Activated T-helper 2 cell treated with anti-CD3 and anti-CD28 coated beads, Interferon-gamma antibody, Interleukin-2, Interleukin-4, amounts not matched to agents 10 μg/mL and 5 μg/mL and 100 μg/mL, durations not matched to agents 14 hours and 24 hours and 36 hours (primary cell): Measurements from ENCODE around the gene RALGPS2. TPM values are rescaled to one million over a fixed set of nuclear protein-coding genes. Genes with fewer than 3 reads are reported as not detected.

Source experiments
- DNase-seq: peaks from one replicate; pipeline ENCODE4 v3.0.0; 2021; ENCODE audit warnings: low spot score
- H3K27ac Mint-ChIP-seq: one replicate; pipeline ENCODE4 v1.8.0; 2021; ENCODE audit warnings: mixed read lengths
- H3K27me3 Mint-ChIP-seq: one replicate; pipeline ENCODE4 v1.8.0; 2021; ENCODE audit warnings: low read depth, mixed read lengths
- H3K36me3 Mint-ChIP-seq: one replicate; pipeline ENCODE4 v1.8.0; 2021; ENCODE audit warnings: low read depth, mixed read lengths
- H3K4me1 Mint-ChIP-seq: one replicate; pipeline ENCODE4 v1.8.0; 2021; ENCODE audit warnings: low read depth, mixed read lengths
- H3K4me3 Mint-ChIP-seq: one replicate; pipeline ENCODE4 v1.8.0; 2021; ENCODE audit warnings: low read depth, mild to moderate bottlenecking, moderate library complexity, mixed read lengths
- H3K9me3 Mint-ChIP-seq: one replicate; pipeline ENCODE4 v1.8.0; 2021; ENCODE audit warnings: mixed read lengths
- intact Hi-C: fragments of 100-400 bp; cut with micrococcal nuclease; formaldehyde crosslinking; loops from one replicate; pipeline ENCODE4 v1.15.1; 2023
- total RNA-seq: library from RNA; stranded (reverse); gene quantifications from 2 replicates; pipeline ENCODE4 v1.2.3, GENCODE V29; 2022

RALGPS2 gene, protein sequence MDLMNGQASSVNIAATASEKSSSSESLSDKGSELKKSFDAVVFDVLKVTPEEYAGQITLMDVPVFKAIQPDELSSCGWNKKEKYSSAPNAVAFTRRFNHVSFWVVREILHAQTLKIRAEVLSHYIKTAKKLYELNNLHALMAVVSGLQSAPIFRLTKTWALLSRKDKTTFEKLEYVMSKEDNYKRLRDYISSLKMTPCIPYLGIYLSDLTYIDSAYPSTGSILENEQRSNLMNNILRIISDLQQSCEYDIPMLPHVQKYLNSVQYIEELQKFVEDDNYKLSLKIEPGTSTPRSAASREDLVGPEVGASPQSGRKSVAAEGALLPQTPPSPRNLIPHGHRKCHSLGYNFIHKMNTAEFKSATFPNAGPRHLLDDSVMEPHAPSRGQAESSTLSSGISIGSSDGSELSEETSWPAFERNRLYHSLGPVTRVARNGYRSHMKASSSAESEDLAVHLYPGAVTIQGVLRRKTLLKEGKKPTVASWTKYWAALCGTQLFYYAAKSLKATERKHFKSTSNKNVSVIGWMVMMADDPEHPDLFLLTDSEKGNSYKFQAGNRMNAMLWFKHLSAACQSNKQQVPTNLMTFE
- 1.9 and 2.2 TPM in 2 replicates for total RNA-seq

DNA sequence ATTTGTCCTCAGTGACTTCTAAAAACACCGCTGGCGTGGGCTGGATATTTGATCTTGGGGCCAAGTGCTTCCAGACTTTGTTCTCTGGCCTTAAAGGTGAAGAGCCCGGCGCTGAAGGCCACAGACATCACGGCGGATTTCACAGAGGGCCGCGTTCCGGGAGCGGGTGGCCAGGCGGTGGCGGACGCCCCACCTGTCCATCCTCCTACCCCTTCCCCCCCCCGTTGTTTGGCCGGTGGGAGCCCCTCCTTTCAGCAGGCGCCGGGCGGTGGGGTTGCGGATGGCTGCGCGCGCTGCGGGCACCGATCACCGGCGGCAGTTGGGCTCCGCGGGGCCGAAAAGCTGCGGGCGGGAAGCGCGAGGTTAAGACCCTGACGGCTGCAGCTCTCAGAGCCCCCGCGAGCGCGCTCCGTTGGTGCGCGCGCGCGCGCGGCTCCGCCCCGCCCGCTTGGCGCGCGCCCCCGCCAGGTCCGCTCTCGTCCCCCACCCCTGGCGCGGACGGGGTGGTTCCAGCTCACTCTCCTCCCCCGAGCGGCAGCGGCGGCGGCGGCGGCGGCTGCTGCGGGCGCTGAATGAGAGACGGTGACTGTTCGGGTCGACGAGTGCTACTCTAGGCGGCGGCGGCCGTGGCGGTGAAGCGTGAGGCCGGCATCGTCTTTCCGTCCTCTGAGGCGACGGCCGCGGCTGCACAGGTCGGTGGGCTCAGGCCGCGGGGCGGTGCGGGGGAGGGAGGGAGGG lies at the start of gene RALGPS2:
RALGPS2 (plus strand) TSS at position 517 of the 738 bp plus-strand sequence. CDS start 51,521 bp downstream, outside the sequence.
- peak within 1 kb of the TSS; percentile 80 for H3K4me3 Mint-ChIP-seq
- peak; percentile 58 for DNase-seq
- intact Hi-C loops: no loop called here
- H3K4me1 Mint-ChIP-seq: peaks cover 12% of the 10 kb centered on the region
- H3K27ac Mint-ChIP-seq: peak within 1 kb of the TSS; percentile 28
- H3K9me3 Mint-ChIP-seq: no peaks in the 10 kb centered on the region
- no peaks in the 10 kb centered on the region for H3K36me3 Mint-ChIP-seq
- peaks cover 39% of the 10 kb centered on the region for H3K27me3 Mint-ChIP-seq

DNA sequence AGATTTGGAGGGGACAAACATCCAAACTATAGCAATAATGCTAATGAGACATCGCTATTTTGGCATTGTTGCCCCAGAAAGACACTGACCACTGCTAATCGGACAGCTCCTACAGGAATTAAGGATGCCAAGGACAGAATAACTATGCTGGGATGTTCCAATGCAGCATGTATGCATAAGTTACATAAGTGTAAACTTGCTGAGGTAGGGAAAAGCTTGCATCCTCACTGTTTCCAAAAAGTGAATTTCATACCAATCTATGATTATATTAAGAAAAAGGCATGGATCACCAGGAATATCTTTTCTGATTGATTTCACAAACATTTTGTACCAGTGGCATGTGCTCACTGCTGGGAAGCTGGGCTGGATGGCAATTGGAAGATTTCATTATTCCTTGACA lies 45.8 kb upstream of the RALGPS2 start:
- Mint-ChIP-seq H3K4me1 (peaks cover 6% of the 10 kb centered on the region), H3K4me3 (no peak overlapping the region), H3K27me3 (no peaks in the 10 kb centered on the region), H3K27ac (no peak overlapping the region), H3K9me3 (no peaks in the 10 kb centered on the region), H3K36me3 (no peaks in the 10 kb centered on the region)
- intact Hi-C loops: no loop called here
- DNase-seq: no peak

DNA sequence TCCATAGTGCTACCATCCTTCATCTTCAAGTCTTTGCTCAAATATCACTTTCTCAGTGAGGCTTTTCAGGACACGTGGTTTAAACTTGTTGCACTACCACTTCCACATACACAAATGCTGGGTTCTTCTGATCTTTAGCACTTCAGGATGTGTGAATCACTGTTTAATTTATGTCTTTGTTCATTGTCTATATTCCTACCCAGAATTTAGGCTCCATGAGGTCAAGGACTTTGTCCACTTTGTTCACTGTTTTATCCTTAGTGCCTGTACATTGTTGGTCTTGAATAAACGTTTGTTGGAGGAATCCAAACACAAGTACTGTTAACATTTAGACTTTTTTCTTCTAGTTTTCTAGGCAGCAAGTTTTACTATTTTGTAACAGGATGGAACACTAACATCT lies 42.6 kb upstream of the RALGPS2 start:
- Mint-ChIP-seq H3K4me3 (no peak overlapping the region), H3K9me3 (no peaks in the 10 kb centered on the region), H3K4me1 (peaks cover 8% of the 10 kb centered on the region), H3K36me3 (no peaks in the 10 kb centered on the region), H3K27me3 (no peaks in the 10 kb centered on the region), H3K27ac (no peak overlapping the region)
- DNase-seq: no peak
- intact Hi-C loops: no loop called here

DNA sequence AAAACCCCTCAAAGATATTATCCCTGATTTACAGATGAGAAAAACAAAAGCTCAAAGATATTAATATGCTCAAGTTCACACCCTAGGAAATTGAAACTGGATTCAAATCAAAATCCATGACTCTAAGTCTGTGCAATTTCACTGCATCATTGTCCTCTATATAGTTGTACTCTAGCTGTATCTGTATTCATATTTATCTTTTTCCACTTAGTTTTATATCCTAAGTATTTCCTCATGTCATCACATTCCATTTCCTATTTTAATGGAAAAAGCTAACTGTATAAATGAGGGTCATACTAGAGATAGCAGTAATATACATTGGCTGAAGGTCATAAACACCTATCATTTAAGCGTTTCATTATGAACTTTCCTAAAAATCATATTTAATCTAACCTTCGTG lies 42.2 kb upstream of the RALGPS2 start:
- Mint-ChIP-seq H3K4me3 (no peak overlapping the region), H3K27ac (no peak overlapping the region), H3K4me1 (peaks cover 8% of the 10 kb centered on the region), H3K27me3 (no peaks in the 10 kb centered on the region), H3K9me3 (no peaks in the 10 kb centered on the region), H3K36me3 (no peaks in the 10 kb centered on the region)
- no peak for DNase-seq
- intact Hi-C loops: no loop called here

DNA sequence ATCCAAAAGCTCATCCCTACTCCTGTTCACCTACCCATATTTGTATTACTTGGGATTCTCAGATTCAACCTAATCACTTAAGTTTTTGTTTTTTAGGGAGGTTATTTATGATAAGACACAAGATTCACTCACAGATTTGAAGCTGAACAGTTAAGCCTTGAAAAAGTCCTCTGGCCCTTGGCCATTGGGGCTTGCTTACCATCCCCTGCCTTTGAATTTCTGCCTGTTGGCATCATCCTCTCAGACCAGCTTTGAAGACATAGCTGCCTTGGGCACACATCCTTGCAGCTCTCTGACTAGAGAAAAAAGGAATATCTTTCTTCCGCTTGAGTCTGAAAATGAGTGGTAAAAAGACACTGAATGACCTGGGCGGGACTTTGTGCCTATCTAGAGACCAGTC lies 41.8 kb upstream of the RALGPS2 start:
- H3K4me1 Mint-ChIP-seq: peaks cover 8% of the 10 kb centered on the region
- H3K9me3 Mint-ChIP-seq: no peaks in the 10 kb centered on the region
- no peak overlapping the region for H3K4me3 Mint-ChIP-seq
- H3K36me3 Mint-ChIP-seq: no peaks in the 10 kb centered on the region
- intact Hi-C loops: no loop called here
- H3K27ac Mint-ChIP-seq: no peak overlapping the region
- no peaks in the 10 kb centered on the region for H3K27me3 Mint-ChIP-seq
- no peak for DNase-seq

DNA sequence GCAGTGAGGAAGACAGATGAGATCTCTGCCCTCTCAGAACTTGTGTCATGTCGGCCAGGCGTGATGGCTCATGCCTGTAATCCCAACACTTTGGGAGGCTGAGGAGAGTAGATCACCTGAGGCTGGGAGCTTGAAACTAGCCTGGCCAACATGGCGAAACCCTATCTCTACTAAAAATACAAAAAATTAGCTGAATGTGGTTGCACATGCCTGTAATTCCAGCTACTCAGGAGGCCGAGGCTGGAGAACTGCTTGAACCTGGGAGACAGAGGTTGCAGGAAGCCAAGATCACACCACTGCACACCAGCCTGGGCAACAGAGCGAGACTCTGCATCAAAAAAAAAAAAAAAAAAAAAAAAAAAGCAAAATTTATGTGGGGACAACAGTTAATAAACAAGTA lies 40.9 kb upstream of the RALGPS2 start:
- no peaks in the 10 kb centered on the region for H3K36me3 Mint-ChIP-seq
- H3K4me3 Mint-ChIP-seq: no peak overlapping the region
- H3K9me3 Mint-ChIP-seq: no peaks in the 10 kb centered on the region
- H3K27me3 Mint-ChIP-seq: no peaks in the 10 kb centered on the region
- intact Hi-C loops: no loop called here
- H3K4me1 Mint-ChIP-seq: peaks cover 8% of the 10 kb centered on the region
- no peak for DNase-seq
- no peak overlapping the region for H3K27ac Mint-ChIP-seq

DNA sequence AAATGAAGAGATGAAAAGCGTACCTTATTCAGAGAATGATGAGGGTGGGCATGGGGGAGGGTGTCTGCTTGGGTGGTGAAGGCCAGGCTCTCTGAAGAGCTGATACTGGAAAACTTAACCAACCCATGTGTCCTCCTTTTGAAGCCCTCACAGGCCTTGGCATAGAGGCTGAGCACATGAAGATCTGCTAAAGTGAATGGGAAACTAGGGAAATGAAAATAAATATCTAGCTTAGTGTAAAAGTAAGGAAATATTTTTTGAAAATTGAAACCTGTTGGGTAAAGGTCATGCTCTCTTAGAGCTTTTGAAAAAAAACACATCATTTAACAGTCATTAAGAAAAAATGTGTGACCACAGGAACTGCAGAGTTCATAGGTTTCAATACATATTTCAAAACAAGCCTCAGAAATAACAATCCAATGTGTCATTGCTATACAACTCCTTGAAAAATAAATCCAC lies 40.5 kb upstream of the RALGPS2 start:
- Mint-ChIP-seq H3K36me3 (no peaks in the 10 kb centered on the region), H3K9me3 (no peaks in the 10 kb centered on the region), H3K4me3 (no peak overlapping the region), H3K4me1 (peaks cover 8% of the 10 kb centered on the region), H3K27ac (no peak overlapping the region), H3K27me3 (no peaks in the 10 kb centered on the region)
- DNase-seq: no peak
- intact Hi-C loops: no loop called here

DNA sequence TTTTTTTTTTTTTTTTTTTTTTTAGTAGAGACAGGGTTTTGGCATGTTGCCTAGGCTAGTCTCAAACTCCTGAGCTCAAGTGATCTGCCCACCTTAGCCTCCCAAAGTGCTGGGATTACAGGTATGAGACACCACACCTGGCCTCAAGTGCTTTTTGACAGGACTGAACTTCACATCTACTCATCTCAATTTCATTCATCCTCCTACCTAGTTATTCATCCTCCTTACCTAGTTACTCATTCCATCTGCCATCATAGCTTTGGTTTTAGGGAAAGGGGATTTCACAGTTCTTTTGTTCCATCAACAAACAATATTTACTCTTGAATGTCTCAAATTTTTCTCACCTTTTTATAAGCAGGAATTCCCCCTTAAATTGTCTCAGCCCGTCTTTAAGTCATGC lies 38.6 kb upstream of the RALGPS2 start:
- H3K4me1 Mint-ChIP-seq: peaks cover 8% of the 10 kb centered on the region
- no peaks in the 10 kb centered on the region for H3K36me3 Mint-ChIP-seq
- intact Hi-C loops: no loop called here
- no peak overlapping the region for H3K4me3 Mint-ChIP-seq
- no peak for DNase-seq
- H3K9me3 Mint-ChIP-seq: no peaks in the 10 kb centered on the region
- no peak overlapping the region for H3K27ac Mint-ChIP-seq
- H3K27me3 Mint-ChIP-seq: no peaks in the 10 kb centered on the region

DNA sequence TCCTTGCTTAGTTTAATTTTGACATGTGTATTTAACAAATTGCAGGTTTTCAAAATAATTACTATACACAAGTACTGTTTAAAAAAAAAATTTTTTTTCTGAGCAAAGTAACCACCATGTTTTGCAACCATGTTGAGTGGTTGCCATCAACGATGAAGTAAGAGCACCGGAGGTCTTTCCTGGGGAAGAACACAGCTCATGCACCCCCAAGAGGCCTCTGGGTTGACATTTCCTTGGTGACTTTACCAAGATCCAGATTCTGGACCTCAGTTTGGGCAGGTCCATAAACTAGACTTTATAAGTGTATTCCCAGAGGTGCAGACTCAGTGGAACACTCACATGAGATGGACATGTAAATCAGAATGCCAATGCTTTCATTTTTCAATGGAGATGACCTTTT lies 36.8 kb upstream of the RALGPS2 start:
- H3K4me3 Mint-ChIP-seq: no peak overlapping the region
- no peak for DNase-seq
- no peaks in the 10 kb centered on the region for H3K9me3 Mint-ChIP-seq

DNA sequence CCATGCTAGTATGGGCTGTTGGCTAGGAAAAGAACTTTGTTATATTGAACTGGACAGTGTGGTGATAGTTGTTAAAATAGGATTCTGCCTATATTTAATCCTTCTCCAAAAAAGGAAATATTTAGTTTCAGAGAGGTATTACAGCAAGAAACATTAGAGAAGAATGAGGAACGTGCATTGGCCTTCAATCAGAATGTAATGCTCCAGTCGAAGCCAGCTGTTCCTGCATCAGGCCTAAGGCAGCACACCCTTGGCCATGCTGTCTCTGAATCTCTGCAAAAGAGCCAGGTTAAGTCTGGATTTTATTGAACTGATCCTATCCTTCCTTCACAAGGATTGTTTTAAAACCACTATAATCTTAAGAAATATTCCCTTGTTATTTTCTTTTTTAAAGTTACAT lies 35.3 kb upstream of the RALGPS2 start:
- H3K4me3 Mint-ChIP-seq: no peak overlapping the region
- no peaks in the 10 kb centered on the region for H3K27me3 Mint-ChIP-seq
- intact Hi-C loops: no loop called here
- no peak overlapping the region for H3K27ac Mint-ChIP-seq
- H3K4me1 Mint-ChIP-seq: peaks cover 4% of the 10 kb centered on the region
- no peak for DNase-seq
- H3K36me3 Mint-ChIP-seq: no peaks in the 10 kb centered on the region
- H3K9me3 Mint-ChIP-seq: no peaks in the 10 kb centered on the region

More for the DNA sequence above, 36.8 kb upstream of the RALGPS2 start:
- H3K27ac Mint-ChIP-seq: no peak overlapping the region
- H3K4me1 Mint-ChIP-seq: peaks cover 8% of the 10 kb centered on the region
- intact Hi-C loops: no loop called here
- no peaks in the 10 kb centered on the region for H3K36me3 Mint-ChIP-seq
- H3K27me3 Mint-ChIP-seq: no peaks in the 10 kb centered on the region

DNA sequence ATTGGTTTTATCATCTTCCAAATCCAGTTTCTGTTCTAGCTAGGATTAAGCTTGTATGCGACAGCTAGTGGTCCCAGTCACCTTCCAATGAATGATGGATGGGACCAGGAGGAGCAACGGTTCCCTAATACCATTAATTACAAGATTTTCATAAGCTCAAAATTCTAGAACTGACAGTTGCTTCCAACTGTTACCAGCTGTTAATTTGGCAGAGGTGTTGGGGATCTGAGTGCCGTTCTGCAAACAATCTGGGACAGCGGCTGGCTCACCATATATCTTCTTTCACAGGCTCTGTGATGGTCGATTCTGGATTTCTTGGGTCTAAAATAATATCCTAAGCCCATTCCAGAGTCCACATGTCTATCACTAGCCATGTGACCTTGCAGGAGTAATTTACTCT lies 34.5 kb upstream of the RALGPS2 start:
- intact Hi-C loops: no loop called here
- H3K4me3 Mint-ChIP-seq: no peak overlapping the region
- H3K27ac Mint-ChIP-seq: no peak overlapping the region
- no peaks in the 10 kb centered on the region for H3K36me3 Mint-ChIP-seq
- no peak for DNase-seq
- no peaks in the 10 kb centered on the region for H3K27me3 Mint-ChIP-seq
- H3K4me1 Mint-ChIP-seq: no peaks in the 10 kb centered on the region
- no peaks in the 10 kb centered on the region for H3K9me3 Mint-ChIP-seq

DNA sequence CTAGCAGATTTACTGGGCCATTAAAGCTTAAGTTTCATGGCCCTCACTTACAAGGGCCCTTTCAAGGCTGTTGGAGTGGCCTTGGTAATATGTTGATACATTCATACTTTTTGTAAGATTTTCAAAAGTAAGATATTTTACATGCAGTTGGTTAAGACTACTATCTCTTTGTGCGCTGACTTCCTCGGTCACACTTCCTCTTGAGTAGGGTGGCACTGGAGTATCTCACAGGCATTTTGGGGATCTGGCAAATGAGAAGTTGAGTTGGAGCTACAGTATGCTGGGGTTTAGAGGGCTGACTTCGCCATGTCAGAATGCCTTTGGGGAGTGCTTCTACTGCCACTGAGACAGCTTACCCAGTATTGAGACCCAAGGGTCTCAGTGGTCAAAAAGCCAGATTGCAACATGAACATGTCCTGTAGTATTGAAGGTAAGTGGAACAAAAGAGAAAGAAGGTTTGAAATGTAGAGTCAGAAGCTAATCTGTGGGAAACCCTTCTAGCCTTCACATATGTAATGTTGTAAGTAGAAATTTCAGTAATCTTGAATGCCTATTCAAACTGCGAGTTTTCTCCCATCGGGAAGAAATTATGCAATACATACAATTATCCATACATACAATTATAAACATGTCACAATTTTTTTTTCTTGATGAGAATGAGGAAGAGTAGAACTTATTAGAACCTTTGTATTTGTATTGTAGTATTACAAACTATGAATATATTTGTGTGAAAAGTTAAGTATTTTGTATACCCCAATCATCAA lies 32.3 kb upstream of the RALGPS2 start:
- intact Hi-C loops: no loop called here
- H3K4me1 Mint-ChIP-seq: no peaks in the 10 kb centered on the region
- no peak overlapping the region for H3K27ac Mint-ChIP-seq
- no peak for DNase-seq
- peaks cover 4% of the 10 kb centered on the region for H3K9me3 Mint-ChIP-seq
- H3K27me3 Mint-ChIP-seq: no peaks in the 10 kb centered on the region
- H3K4me3 Mint-ChIP-seq: no peak overlapping the region
- no peaks in the 10 kb centered on the region for H3K36me3 Mint-ChIP-seq
